ENCODE results near the gene ATP13A1. TPM values are rescaled to one million over a fixed set of nuclear protein-coding genes. Genes with fewer than 3 reads are reported as not detected.
"Not testable (repeated sequence)": the region's sequence is repeated elsewhere in the genome, so short reads cannot be mapped to it uniquely, and the experiment has no call there.

The ATP13A1 gene
- total RNA-seq, 1 donor from 2014 or later = 242 TPM

DNA sequence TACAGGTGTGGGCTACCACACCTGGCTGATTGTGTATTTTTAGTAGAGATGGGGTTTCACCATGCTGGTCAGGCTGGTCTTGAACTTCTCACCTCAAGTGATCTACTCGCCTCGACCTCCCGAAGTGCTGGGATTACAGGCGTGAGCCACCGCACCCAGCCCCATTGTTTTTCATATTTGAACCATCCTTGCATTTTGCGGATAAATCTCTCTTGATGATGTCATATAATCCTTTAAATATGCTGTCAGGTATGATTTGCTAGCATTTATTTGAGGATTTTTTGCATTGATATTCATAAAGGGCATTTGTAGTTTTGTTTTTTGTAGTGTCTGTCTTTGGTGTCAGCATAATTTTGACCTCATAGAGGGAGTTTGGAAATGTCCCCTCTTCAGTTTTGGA, 10.8 kb upstream of the ATP13A1 start:
- DNase-seq (ENCODE audit: low read depth) = no peak
- no peak overlapping the region for H3K4me3 ChIP-seq (ENCODE audit: low read depth, low read length)
- TF ChIP-seq, protein P1, sequence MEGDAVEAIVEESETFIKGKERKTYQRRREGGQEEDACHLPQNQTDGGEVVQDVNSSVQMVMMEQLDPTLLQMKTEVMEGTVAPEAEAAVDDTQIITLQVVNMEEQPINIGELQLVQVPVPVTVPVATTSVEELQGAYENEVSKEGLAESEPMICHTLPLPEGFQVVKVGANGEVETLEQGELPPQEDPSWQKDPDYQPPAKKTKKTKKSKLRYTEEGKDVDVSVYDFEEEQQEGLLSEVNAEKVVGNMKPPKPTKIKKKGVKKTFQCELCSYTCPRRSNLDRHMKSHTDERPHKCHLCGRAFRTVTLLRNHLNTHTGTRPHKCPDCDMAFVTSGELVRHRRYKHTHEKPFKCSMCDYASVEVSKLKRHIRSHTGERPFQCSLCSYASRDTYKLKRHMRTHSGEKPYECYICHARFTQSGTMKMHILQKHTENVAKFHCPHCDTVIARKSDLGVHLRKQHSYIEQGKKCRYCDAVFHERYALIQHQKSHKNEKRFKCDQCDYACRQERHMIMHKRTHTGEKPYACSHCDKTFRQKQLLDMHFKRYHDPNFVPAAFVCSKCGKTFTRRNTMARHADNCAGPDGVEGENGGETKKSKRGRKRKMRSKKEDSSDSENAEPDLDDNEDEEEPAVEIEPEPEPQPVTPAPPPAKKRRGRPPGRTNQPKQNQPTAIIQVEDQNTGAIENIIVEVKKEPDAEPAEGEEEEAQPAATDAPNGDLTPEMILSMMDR (conservative IDR thresholded peaks at IDR 0.05; ENCODE audit: low read depth, low read length) = no peak

DNA sequence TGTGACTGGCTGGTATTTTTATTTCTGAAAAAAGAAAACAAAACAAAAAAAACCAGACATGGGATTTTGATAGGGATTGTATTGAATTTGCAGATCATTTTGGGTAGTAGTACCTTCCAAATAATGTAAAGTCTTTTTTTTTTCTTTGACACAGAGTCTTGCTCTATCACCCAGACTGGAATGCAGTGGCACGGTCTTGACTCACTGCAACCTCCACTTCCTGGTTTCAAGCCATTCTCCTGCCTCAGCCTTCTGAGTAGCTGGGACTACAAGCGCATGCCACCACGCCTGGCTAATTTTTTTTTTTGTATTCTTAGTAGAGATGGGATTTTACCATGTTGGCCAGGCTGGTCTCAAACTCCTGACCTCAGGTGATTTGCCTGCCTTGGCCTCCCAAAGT, 9.3 kb upstream of the ATP13A1 start:
- no peak overlapping the region for H3K4me3 ChIP-seq (ENCODE audit: low read depth, low read length)
- DNase-seq (ENCODE audit: low read depth) = no peak
- TF ChIP-seq, protein P1 (conservative IDR thresholded peaks at IDR 0.05; ENCODE audit: low read depth, low read length) = no peak

DNA sequence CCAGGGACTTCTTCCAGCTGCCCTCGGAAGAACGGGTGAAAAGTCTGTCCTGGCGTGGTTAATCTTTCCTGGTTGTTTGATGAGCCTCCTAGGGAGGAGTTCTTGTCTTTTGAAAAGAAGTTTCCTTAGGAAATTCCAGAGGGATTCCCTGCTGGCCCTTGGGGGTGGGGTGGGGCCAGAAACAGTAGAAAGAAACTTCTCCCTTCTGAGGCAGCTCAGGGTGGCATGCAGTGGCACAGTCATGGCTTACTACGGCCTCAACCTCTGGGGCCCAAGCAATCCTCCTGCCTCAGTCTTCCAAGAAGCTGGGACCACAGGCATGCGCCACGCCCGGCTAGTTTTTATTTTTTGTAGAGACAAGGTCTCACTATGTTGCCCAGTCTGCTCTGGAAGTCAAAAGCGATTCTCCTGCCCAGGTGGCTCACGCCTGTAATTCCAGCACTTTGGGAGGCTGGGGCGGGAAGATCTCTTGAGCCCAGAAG, 6.6 kb upstream of the ATP13A1 start:
- H3K4me3 ChIP-seq (ENCODE audit: low read depth, low read length) = peak overlapping the region; percentile 97
- TF ChIP-seq, protein P1 (conservative IDR thresholded peaks at IDR 0.05; ENCODE audit: low read depth, low read length) = no peak
- no peak for DNase-seq (ENCODE audit: low read depth)

DNA sequence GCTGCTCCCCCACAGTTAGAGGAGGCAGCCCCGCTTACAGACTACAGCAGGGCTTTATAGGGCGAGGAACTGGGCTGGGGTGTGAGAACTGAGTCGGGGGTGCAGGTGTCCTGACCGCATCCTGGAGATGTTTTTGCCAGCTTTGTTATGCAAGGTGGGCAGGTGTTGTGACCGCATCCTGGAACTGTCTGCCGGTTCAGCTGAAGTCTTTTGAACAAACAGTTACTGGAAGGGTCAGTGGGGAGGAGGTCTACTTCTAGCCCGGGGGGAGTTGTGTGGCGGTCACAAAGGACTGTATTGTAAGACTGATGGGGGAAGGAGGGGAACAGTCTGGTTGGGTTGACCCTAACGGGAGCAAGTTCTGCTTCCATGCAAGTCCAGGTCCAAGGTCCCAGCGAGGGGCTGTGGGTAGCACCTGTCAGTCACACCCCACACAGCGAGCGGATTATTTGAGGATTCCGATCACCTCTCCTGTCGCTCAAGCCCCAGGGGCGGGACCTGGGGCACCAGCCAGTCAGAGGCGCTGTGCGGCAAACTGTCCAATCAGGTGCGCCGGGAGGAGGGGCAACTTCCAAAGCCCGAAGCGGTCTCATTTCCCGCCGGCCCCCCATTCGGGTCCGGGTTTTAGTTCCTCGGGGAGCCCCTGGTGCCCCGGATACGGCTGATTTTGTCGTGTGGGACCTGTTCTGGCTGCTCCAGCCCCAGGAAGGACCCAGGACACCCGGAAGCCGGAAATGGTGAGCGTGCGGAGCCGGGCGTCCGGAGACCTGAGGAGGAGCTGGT, 4.9 kb upstream of the ATP13A1 start, which contains the start of gene ZNF101:
Gene ZNF101 (plus strand): TSS at position 610 of the 783 bp plus-strand sequence. CDS start 125 bp downstream, at position 735.
- peak; percentile 35 for DNase-seq (ENCODE audit: low read depth)
- peak within 1 kb of the TSS; percentile 97 for H3K4me3 ChIP-seq (ENCODE audit: low read depth, low read length)
- TF ChIP-seq, protein P1 (conservative IDR thresholded peaks at IDR 0.05; ENCODE audit: low read depth, low read length) = no peak

DNA sequence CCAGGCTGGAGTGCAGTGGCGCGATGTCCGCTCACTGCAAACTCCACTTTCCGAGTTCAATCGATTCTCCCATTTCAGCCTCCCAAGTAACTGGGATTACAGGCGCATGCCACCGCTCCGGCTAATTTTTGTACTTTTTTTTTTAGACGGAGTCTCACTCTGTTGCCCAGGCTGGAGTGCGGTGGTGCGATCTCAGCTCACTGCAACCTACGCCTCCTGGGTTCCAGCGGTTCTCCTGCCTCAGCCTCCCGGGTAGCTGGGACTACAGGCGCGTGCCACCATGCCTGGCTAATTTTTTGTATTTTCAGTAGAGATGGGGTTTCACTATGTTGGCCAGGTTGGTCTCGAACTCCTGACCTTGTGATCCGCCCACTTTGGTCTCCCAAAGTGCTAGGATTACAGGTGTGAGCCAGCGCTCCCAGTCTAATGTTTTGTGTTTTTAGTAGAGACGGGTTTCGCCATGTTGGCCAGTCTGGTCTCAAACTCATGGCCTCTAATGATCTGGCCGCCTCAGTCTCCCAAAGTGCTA, 2.0 kb upstream of the ATP13A1 start:
- not testable (repeated sequence) for H3K4me3 ChIP-seq (ENCODE audit: low read depth, low read length); DNase-seq (ENCODE audit: low read depth)

DNA sequence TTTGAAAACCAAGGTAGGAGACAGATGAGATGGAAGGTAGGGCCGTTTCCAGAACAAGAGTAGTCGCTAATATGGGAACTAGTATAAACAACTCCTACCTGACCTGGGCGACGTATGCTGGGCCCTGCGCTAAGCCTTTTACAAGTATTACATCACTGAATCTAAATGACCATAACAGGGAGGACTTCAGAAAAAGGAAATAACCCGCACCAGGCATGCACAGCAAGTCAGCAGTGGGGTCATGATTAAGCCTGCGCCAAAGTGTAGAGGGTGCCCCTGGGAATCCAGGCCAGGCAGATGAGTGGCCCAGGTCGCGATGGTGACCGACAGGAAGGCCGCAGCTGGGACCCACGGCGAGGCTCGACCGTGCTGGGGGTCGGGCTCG, 613 bp downstream of the ATP13A1 start:
- H3K4me3 ChIP-seq (ENCODE audit: low read depth, low read length) = peak overlapping the region; percentile 95
- TF ChIP-seq, protein P1 (conservative IDR thresholded peaks at IDR 0.05; ENCODE audit: low read depth, low read length) = no peak
- no peak for DNase-seq (ENCODE audit: low read depth)

DNA sequence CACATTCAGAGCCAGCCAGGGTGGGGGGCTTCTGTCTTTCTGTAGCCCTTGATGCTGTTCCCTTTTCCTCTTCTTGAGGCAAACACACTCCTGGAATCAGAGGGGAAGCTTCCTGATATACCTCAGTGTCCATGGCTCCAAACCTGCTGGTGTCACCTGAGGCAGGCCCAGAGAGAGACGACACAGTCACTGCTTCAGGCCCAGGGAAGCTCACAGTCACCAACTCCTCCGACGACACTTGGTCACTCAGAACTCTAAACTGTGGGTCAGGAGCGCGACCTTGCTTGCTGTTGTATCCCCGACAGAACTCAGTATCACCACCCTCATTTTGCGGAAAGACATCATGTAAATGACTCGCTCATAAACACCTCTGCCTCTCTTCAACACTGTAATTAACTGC, 1.1 kb downstream of the ATP13A1 start:
- H3K4me3 ChIP-seq (ENCODE audit: low read depth, low read length) = peak overlapping the region; percentile 95
- no peak for DNase-seq (ENCODE audit: low read depth)
- TF ChIP-seq, protein P1 (conservative IDR thresholded peaks at IDR 0.05; ENCODE audit: low read depth, low read length) = no peak

Measured in epithelial cell of proximal tubule (primary cell).